ENCODE data around the gene RPTOR.
A peak's percentile ranks its signal among the peaks of the same experiment; 100 is the strongest.

RPTOR gene

DNA sequence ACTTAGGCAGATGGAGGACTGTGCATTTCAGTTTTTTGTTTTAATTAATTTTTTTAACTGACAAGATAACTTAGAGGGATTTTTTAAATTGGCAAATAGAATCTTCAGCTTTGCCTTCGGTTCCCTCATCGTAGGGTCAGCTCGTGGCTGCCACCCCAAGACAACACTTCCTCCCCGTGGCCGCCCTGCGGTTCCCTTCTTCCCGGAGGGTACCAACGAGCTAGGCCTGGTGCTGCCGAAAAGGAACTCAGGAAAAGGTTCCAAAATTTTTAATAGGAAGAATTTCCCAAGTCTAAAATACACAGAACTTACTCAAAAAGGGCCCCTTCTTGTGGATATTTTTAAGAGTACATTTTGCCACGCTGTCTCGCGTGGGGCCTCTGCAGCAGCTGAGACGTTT, 236.6 kb downstream of the RPTOR start:
- H3K4me1 Mint-ChIP-seq = peaks cover 86% of the 10 kb centered on the region
- no peaks in the 10 kb centered on the region for H3K9me3 Mint-ChIP-seq
- H3K4me3 Mint-ChIP-seq = peak overlapping the region; percentile 80
- H3K27ac Mint-ChIP-seq = peak overlapping the region; percentile 91
- no peaks in the 10 kb centered on the region for H3K27me3 Mint-ChIP-seq
- peaks cover 24% of the 10 kb centered on the region for H3K36me3 Mint-ChIP-seq

DNA sequence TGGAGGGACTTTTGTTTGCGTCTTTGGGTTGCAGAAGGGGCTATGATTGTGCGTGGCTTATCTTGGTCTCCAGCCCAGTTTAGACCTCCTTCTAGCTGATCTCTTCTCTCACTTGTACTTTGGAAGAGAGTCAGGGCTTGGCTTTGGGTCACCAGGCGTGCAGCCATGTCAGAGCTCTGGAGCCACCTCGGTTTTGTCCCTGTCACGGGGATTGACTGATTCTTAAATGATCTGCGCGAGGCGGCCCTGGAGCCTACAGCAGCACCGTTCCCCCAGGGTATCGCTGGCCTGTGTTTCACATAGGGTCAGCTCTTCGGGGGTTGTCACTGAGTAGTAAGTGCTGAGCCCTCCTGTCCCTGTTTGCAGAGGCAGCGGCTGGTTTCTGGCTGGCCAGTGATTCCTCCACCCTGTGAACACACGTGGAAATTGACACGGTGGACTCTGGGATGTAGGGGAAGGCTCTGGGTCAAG, 237.2 kb downstream of the RPTOR start:
- no peaks in the 10 kb centered on the region for H3K9me3 Mint-ChIP-seq
- H3K27ac Mint-ChIP-seq = peak overlapping the region; percentile 91
- H3K27me3 Mint-ChIP-seq = no peaks in the 10 kb centered on the region
- peaks cover 87% of the 10 kb centered on the region for H3K4me1 Mint-ChIP-seq
- H3K36me3 Mint-ChIP-seq = peaks cover 19% of the 10 kb centered on the region
- H3K4me3 Mint-ChIP-seq = peak overlapping the region; percentile 80

DNA sequence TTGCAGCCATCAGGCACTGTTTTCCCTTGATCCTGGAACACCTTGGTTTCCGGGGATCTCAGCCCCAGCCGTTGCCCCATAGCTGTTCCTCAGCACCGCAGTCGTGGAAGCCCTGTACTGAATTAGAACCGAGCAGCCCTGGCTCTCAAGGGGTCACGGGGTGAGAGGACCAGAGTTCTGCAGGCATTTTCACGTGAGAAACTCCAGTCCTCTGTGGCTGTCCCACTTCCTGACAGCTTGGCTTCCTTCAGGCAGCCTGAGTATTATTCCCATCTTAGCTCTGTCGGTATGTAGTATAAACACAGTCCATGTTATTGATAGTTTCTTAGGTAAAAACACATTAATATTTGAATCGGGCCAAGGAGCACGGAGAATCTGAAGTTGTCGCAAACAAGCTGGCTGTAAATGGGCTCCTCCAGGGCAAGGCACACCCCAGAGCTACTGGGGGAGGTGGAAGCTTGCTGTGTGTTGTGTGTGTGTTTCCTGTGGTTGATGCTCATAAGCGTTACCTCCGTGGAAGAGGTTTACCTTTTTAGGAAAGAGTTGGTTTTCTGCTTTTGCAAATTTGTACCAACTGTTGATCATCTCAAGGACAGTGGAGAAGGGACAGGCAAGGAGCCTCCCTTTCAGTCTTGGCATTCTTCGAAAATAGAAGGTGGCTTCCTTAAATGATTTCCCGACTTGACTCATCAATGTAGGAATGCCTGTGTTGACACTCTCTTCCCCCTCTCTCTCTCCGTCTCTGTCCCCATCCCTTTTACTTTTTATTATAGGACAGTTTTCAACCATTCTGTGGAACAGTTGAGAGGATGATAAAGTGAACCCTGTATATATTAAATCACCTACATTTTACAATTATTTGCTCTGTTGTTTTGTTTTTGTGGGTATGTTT, 238.1 kb downstream of the RPTOR start:
- Mint-ChIP-seq H3K27me3 (no peaks in the 10 kb centered on the region), H3K4me3 (peak overlapping the region; percentile 77), H3K9me3 (peaks cover 6% of the 10 kb centered on the region), H3K27ac (peak overlapping the region; percentile 94), H3K4me1 (peaks cover 90% of the 10 kb centered on the region), H3K36me3 (peaks cover 20% of the 10 kb centered on the region)

DNA sequence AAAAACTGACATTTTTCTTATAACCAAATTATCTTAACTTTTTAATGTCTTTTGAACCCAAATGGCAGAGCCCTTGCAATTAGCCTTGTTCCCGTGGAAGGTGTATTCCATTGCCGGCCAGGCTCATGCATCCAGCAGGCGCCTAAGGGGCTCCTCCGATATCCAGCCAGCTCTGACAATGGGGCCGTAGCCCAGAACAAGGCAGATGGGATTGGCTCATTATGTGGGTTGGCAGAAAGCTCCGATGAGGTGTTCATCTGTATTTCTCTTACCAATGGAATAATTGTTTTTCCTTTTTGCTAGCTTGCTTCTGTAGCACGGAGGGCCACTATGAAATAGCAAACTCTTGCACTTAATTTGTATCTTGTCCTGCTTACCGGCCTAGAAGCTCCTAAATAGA, 238.8 kb downstream of the RPTOR start:
- Mint-ChIP-seq H3K36me3 (peaks cover 16% of the 10 kb centered on the region), H3K4me3 (peak overlapping the region; percentile 77), H3K4me1 (peaks cover 89% of the 10 kb centered on the region)

DNA sequence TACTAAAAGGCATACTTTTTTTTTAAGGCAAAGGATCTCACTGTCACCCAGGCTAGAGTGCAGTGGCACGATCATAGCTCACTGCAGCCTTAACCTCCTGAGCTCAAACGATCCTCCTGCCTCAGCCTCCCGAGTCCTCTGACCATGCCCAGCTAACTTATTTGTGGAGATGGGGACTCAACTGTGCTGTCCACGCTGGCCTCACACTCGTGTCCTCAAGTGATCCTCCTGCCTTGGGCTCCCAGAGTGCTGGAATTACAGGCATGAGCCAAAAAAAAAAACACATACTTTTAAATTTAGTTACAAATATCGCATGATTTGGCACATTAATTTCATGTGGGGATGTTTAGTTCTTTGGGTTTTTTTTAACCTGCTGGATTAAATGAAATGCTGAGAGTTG, 239.3 kb downstream of the RPTOR start:
- peak overlapping the region; percentile 94 for H3K27ac Mint-ChIP-seq
- no peak overlapping the region for H3K4me3 Mint-ChIP-seq
- peaks cover 18% of the 10 kb centered on the region for H3K36me3 Mint-ChIP-seq
- H3K9me3 Mint-ChIP-seq = peaks cover 12% of the 10 kb centered on the region
- peaks cover 90% of the 10 kb centered on the region for H3K4me1 Mint-ChIP-seq
- H3K27me3 Mint-ChIP-seq = no peaks in the 10 kb centered on the region

More for the DNA sequence above, 238.8 kb downstream of the RPTOR start:
- Mint-ChIP-seq H3K9me3 (peaks cover 10% of the 10 kb centered on the region), H3K27ac (peak overlapping the region; percentile 94), H3K27me3 (no peaks in the 10 kb centered on the region)

- peaks cover 22% of the 10 kb centered on the region for H3K36me3 Mint-ChIP-seq
- peak overlapping the region; percentile 73 for H3K4me3 Mint-ChIP-seq
- H3K27ac Mint-ChIP-seq = peak overlapping the region; percentile 98
- H3K9me3 Mint-ChIP-seq = peaks cover 12% of the 10 kb centered on the region
- peaks cover 93% of the 10 kb centered on the region for H3K4me1 Mint-ChIP-seq
- H3K27me3 Mint-ChIP-seq = no peaks in the 10 kb centered on the region
These were observed 241.0 kb downstream of the RPTOR start for GRCh38 chr17:80785477-80786178.

- Mint-ChIP-seq H3K27me3 (no peaks in the 10 kb centered on the region), H3K4me3 (no peak overlapping the region), H3K4me1 (peaks cover 93% of the 10 kb centered on the region), H3K9me3 (peaks cover 12% of the 10 kb centered on the region), H3K27ac (no peak overlapping the region), H3K36me3 (peaks cover 25% of the 10 kb centered on the region)
These were observed 241.8 kb downstream of the RPTOR start for GRCh38 chr17:80786470-80786869.

- Mint-ChIP-seq H3K4me1 (peaks cover 93% of the 10 kb centered on the region), H3K36me3 (peaks cover 27% of the 10 kb centered on the region), H3K9me3 (peaks cover 12% of the 10 kb centered on the region), H3K27me3 (no peaks in the 10 kb centered on the region), H3K27ac (peak overlapping the region; percentile 86), H3K4me3 (peak overlapping the region; percentile 48)
These were observed 242.2 kb downstream of the RPTOR start for GRCh38 chr17:80786887-80787286.

DNA sequence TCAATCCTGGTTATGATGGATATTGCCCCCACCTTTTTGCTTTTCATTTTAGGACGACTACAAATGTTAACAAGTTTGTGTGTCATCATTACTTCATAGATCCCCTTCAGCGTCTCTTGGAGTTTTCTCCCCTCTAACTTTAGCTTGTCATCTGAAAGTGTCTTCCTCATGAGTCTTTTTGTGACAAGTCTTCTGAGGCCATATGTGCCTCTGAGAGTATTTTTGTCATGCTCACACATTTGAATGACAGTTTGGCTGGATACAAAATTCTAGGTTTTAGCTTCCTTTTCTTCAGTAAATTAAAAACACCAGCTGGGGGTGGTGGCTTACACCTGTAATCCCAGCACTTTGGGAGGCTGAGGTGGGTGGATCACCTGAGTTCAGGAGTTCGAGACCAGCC, 243.2 kb downstream of the RPTOR start:
- H3K9me3 Mint-ChIP-seq = peaks cover 12% of the 10 kb centered on the region
- H3K4me1 Mint-ChIP-seq = peaks cover 93% of the 10 kb centered on the region
- no peaks in the 10 kb centered on the region for H3K27me3 Mint-ChIP-seq
- H3K36me3 Mint-ChIP-seq = peaks cover 28% of the 10 kb centered on the region
- peak overlapping the region; percentile 86 for H3K27ac Mint-ChIP-seq
- H3K4me3 Mint-ChIP-seq = peak overlapping the region; percentile 48

DNA sequence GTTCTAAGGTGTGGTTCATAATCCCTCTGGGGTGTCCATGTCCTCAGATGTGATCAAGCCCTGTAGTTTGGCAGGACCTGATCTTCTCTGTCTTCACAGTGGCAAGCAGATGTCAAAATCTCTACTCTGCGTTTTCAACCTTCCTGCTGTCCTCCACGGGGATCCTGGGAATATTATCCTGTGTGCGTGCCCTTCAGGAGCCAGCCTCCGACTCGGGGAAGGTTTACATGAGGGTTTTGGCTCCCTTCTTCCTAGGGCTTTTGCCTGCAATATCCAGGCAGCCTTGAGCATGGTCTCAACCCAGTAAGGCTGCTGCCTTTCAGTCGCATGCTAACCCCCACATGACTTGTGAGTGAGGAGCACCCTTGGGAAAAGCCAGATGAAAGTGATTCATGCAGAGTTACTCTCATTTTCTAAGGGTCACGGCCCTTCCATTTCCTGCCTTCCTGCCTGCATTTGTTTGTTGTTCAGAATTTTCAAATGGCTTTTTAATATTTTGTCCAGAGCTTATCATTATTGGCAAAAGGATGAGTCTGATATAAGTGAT, 244.8 kb downstream of the RPTOR start:
- H3K36me3 Mint-ChIP-seq = peaks cover 35% of the 10 kb centered on the region
- H3K4me1 Mint-ChIP-seq = peaks cover 95% of the 10 kb centered on the region
- peaks cover 12% of the 10 kb centered on the region for H3K9me3 Mint-ChIP-seq
- H3K4me3 Mint-ChIP-seq = peak overlapping the region; percentile 85
- peak overlapping the region; percentile 99 for H3K27ac Mint-ChIP-seq
- H3K27me3 Mint-ChIP-seq = no peaks in the 10 kb centered on the region

- H3K36me3 Mint-ChIP-seq = peaks cover 37% of the 10 kb centered on the region
- peaks cover 94% of the 10 kb centered on the region for H3K4me1 Mint-ChIP-seq
- peak overlapping the region; percentile 85 for H3K4me3 Mint-ChIP-seq
- H3K27me3 Mint-ChIP-seq = no peaks in the 10 kb centered on the region
- peak overlapping the region; percentile 99 for H3K27ac Mint-ChIP-seq
- peaks cover 12% of the 10 kb centered on the region for H3K9me3 Mint-ChIP-seq
These were observed 245.6 kb downstream of the RPTOR start for GRCh38 chr17:80790021-80790765.

- H3K27me3 Mint-ChIP-seq = no peaks in the 10 kb centered on the region
- peak overlapping the region; percentile 99 for H3K27ac Mint-ChIP-seq
- peaks cover 12% of the 10 kb centered on the region for H3K9me3 Mint-ChIP-seq
- H3K36me3 Mint-ChIP-seq = peaks cover 37% of the 10 kb centered on the region
- H3K4me1 Mint-ChIP-seq = peaks cover 92% of the 10 kb centered on the region
- H3K4me3 Mint-ChIP-seq = peak overlapping the region; percentile 85
These were observed 246.5 kb downstream of the RPTOR start for GRCh38 chr17:80790981-80791742.

DNA sequence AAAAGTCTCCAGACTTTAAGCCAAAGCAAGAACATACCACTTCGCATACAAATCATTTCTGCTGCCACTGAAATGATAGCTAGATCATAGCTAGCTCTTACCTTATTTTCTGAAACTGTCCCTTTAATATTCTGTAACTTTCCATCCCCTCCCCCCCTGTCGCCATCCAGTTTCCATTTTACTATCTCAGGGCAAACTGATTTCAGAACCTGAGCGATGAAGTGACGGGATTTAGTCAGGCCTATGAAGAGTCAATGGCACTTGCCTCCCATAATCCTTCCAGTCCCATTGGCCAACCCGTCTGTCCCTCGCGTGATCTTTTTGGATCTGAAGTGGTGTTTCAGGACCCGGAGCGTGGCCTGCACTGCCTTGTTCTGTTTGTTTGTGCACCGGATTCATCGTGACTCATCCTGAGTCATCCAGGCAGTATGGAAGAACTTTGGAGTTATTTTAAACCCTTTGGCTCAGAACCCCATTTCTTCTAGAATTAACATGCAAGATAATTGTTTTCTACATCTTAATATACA, 247.2 kb downstream of the RPTOR start:
- Mint-ChIP-seq H3K27ac (peak overlapping the region; percentile 99), H3K36me3 (peaks cover 42% of the 10 kb centered on the region), H3K27me3 (no peaks in the 10 kb centered on the region), H3K4me1 (peaks cover 92% of the 10 kb centered on the region), H3K9me3 (peaks cover 12% of the 10 kb centered on the region), H3K4me3 (peak overlapping the region; percentile 85)

DNA sequence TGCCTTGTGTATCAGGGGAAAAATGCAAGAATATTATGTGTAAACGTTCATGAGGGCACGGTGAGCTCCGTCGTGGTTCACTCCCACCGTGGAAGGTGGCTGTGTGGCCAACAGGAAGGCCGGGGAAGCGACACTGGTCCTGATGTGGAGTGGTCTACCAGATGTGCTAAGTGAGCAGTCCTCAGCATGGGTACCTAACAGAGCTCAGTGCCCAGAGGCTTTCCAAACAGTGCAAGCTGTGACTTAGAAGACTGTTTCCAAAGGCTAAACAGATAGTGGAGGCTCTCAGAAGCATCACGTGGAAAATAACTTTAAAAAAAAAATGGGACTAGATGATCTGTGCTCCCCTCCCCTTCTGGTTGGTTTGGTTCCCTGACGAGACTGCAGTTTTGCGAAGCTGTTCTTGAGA, 247.7 kb downstream of the RPTOR start:
- H3K9me3 Mint-ChIP-seq = peaks cover 7% of the 10 kb centered on the region
- H3K4me3 Mint-ChIP-seq = no peak overlapping the region
- peaks cover 37% of the 10 kb centered on the region for H3K36me3 Mint-ChIP-seq
- peaks cover 88% of the 10 kb centered on the region for H3K4me1 Mint-ChIP-seq
- peak overlapping the region; percentile 99 for H3K27ac Mint-ChIP-seq
- H3K27me3 Mint-ChIP-seq = no peaks in the 10 kb centered on the region
